Smooth muscle cell (in vitro differentiated cells): Measurements from ENCODE around the gene RANBP10. TPM values are rescaled to one million over a fixed set of nuclear protein-coding genes. Genes with fewer than 3 reads are reported as not detected.

ENCODE experiments used
- DNase-seq: peaks from one replicate; lab custom pipeline; 2025; ENCODE audit not compliant: unreplicated experiment; lab: John Stamatoyannopoulos, UW
- H2AFZ ChIP-seq: fragments of 200-600 bp; sonication (generic); 2 replicates; pipeline ENCODE4 v1.6.0; 2016; ENCODE audit warnings: antibody characterized with exemption, low read depth, mild to moderate bottlenecking
- H3F3A ChIP-seq: fragments of 200-600 bp; sonication (generic); 2 replicates; pipeline ENCODE4 v1.6.0; 2017; ENCODE audit warnings: antibody characterized with exemption, low read depth
- H3K27ac ChIP-seq: fragments of 200-600 bp; sonication (generic); 2 replicates; pipeline ENCODE4 v1.5.1; 2016; ENCODE audit warnings: low read depth, mild to moderate bottlenecking
- H3K27me3 ChIP-seq: fragments of 200-600 bp; sonication (generic); 2 replicates; pipeline ENCODE4 v1.6.1; 2016; ENCODE audit warnings: low read depth, mild to moderate bottlenecking
- H3K36me3 ChIP-seq: fragments of 200-600 bp; sonication (generic); 2 replicates; pipeline ENCODE4 v1.5.1; 2016; ENCODE audit warnings: low read depth
- H3K4me1 ChIP-seq: fragments of 200-600 bp; sonication (generic); 2 replicates; pipeline ENCODE4 v1.5.1; 2016; ENCODE audit warnings: low read depth
- H3K4me2 ChIP-seq: fragments of 200-600 bp; sonication (generic); 2 replicates; pipeline ENCODE4 v1.6.0; 2016; ENCODE audit warnings: mild to moderate bottlenecking
- H3K4me3 ChIP-seq: fragments of 200-600 bp; sonication (generic); 2 replicates; pipeline ENCODE4 v1.5.1; 2016; ENCODE audit warnings: mild to moderate bottlenecking
- H3K79me2 ChIP-seq: fragments of 200-600 bp; sonication (generic); 2 replicates; pipeline ENCODE4 v1.6.0; 2016; ENCODE audit warnings: low read depth, mild to moderate bottlenecking
- H3K9ac ChIP-seq: fragments of 200-600 bp; sonication (generic); 2 replicates; pipeline ENCODE4 v1.6.0; 2016; ENCODE audit warnings: low read depth
- H3K9me3 ChIP-seq: fragments of 200-600 bp; sonication (generic); replicated peaks from 2 replicates; pipeline ENCODE4 v1.5.1; 2016; ENCODE audit warnings: low read depth
- H4K20me1 ChIP-seq: fragments of 200-600 bp; sonication (generic); 2 replicates; pipeline ENCODE4 v1.6.0; 2016; ENCODE audit warnings: low read depth
- CTCF ChIP-seq: fragments of 200-600 bp; sonication (generic); IDR thresholded peaks from 2 replicates; pipeline ENCODE4 v1.5.1; 2017; ENCODE audit warnings: borderline replicate concordance, mild to moderate bottlenecking, antibody characterized with exemption; ENCODE audit not compliant: insufficient read depth, poor library complexity, severe bottlenecking
- WGBS: methylation state at CpG from one replicate; pipeline ENCODE4 v1.1.7; 2016; ENCODE audit warnings: low lambda C conversion rate; 5-methylcytosine and 5-hydroxymethylcytosine counted together
- polyA plus RNA-seq: library from polyadenylated mRNA; unstranded; fragments of >200 nt; fragmentation: Nextera tagmentation; extraction: Ambion mirVana; gene quantifications from 2 replicates; pipeline ENCODE4 v1.2.1, GENCODE V29; 2016
- total RNA-seq: library from RNA; depleted of rRNA; stranded (reverse); fragments of >200 nt; gene quantifications from 2 replicates; pipeline ENCODE4 v1.2.3, GENCODE V29; 2014

Gene RANBP10
- total and polyA plus RNA-seq, 2 experiments from 2014 or later: 4.6 to 5.9 TPM

GRCh38 chr16:67848118-67848517 lies 41.8 kb upstream of the RANBP10 start:
- Histone ChIP-seq H2AFZ (no peak overlapping the region), H3K4me2 (peak overlapping the region; percentile 94), H3K9me3 (no peaks in the 10 kb centered on the region), H3K79me2 (peaks cover 91% of the 10 kb centered on the region), H3K27me3 (no peaks in the 10 kb centered on the region), H3K36me3 (no peaks in the 10 kb centered on the region), H3K9ac (peak overlapping the region; percentile 99), H3K4me1 (peaks cover 36% of the 10 kb centered on the region), H3K27ac (peak overlapping the region; percentile 98), H4K20me1 (peaks cover 65% of the 10 kb centered on the region), H3F3A (peaks cover 22% of the 10 kb centered on the region), H3K4me3 (peak overlapping the region; percentile 98)
- DNase-seq: no peak
- TF ChIP-seq CTCF: no peak
- 92% methylated on average over 11 of the region's 11 CpGs for WGBS

GRCh38 chr16:67847064-67847861 lies 40.9 kb upstream of the RANBP10 start, which contains the start of gene CENPT:
Gene CENPT, minus strand, starts transcription at chr16:67847693. Its CDS starts 13,834 bp downstream, at chr16:67833859.
- no peak for DNase-seq
- Histone ChIP-seq H3K9ac (peak within 1 kb of the TSS; percentile 99), H3K79me2 (peaks cover 82% of the 10 kb centered on the region), H3K9me3 (no peaks in the 10 kb centered on the region), H3F3A (peaks cover 26% of the 10 kb centered on the region), H3K27me3 (no peaks in the 10 kb centered on the region), H3K4me1 (peaks cover 40% of the 10 kb centered on the region), H4K20me1 (peaks cover 60% of the 10 kb centered on the region), H3K27ac (peak within 1 kb of the TSS; percentile 98), H3K4me3 (peak within 1 kb of the TSS; percentile 98), H3K36me3 (no peaks in the 10 kb centered on the region), H2AFZ (peak within 1 kb of the TSS; percentile 64), H3K4me2 (peak within 1 kb of the TSS; percentile 94)
- TF ChIP-seq CTCF: no peak
- WGBS: under 1% methylated on average over 47 of the region's 62 CpGs

- H3K36me3 ChIP-seq: no peaks in the 10 kb centered on the region
- no peaks in the 10 kb centered on the region for H3K27me3 ChIP-seq
- H2AFZ ChIP-seq: peak within 1 kb of the TSS; percentile 64
- H3K9ac ChIP-seq: peak within 1 kb of the TSS; percentile 99
- peak within 1 kb of the TSS; percentile 98 for H3K27ac ChIP-seq
- H3K4me3 ChIP-seq: peak within 1 kb of the TSS; percentile 98
- no peak for TF ChIP-seq CTCF
- WGBS: under 1% methylated on average over 41 of the region's 57 CpGs
- peaks cover 53% of the 10 kb centered on the region for H4K20me1 ChIP-seq
- peaks cover 74% of the 10 kb centered on the region for H3K79me2 ChIP-seq
- DNase-seq: peak; percentile 92
- peak within 1 kb of the TSS; percentile 94 for H3K4me2 ChIP-seq
- peaks cover 41% of the 10 kb centered on the region for H3K4me1 ChIP-seq
- H3F3A ChIP-seq: peaks cover 28% of the 10 kb centered on the region
- H3K9me3 ChIP-seq: no peaks in the 10 kb centered on the region
These were observed 40.1 kb upstream of the RANBP10 start, which contains the start of gene NUTF2 for GRCh38 chr16:67846320-67847063. Gene NUTF2, plus strand, starts transcription at chr16:67846933. Its CDS starts 18,198 bp downstream, at chr16:67865131.
